IMR-90 (cell line): ENCODE results near the gene HORMAD1. TPM values are rescaled to one million over a fixed set of nuclear protein-coding genes. Genes with fewer than 3 reads are reported as not detected.

ENCODE experiments used
- ATAC-seq: fragments of 200-7000 bp; cut with Tn5 transposase; 2 replicates; pipeline ENCODE4 v1.9.1; 2020; ENCODE audit warnings: low read depth, mild to moderate bottlenecking, moderate library complexity
- BruUV-seq: library from RNA; stranded (reverse); fragments of 400-500 nt; replicated peaks from 2 replicates; lab custom pipeline; 2021; lab: Mats Ljungman, UMichigan
- CTCF ChIA-PET: fragments of 300-600 bp; formaldehyde crosslinking; extraction: SDS; loops from one replicate; lab custom pipeline; 2021; ENCODE audit warnings: antibody characterized with exemption; lab: Yijun Ruan, JAX
- POLR2A ChIA-PET: fragments of 300-600 bp; sonication (Branson Sonifier 250); formaldehyde crosslinking; loops from one replicate; lab custom pipeline; 2022; ENCODE audit warnings: antibody characterized with exemption; ENCODE audit not compliant: unreplicated experiment; lab: Charles Lee
- DNase-seq: peaks from one replicate; pipeline ENCODE4 v3.0.0; 2013
- H2AFZ ChIP-seq: replicated peaks from 2 replicates; pipeline ENCODE3; 2013; ENCODE audit warnings: low read length, mild to moderate bottlenecking; ENCODE audit not compliant: poor library complexity
- H2AK5ac ChIP-seq: 2 replicates; pipeline ENCODE4 v1.6.1; 2013; ENCODE audit warnings: low read depth, low read length, inconsistent platforms
- H2AK9ac ChIP-seq: replicated peaks from 2 replicates; pipeline ENCODE3; 2013; ENCODE audit warnings: mild to moderate bottlenecking, low read depth, low read length, moderate library complexity; ENCODE audit not compliant: poor library complexity
- H2BK120ac ChIP-seq: 2 replicates; pipeline ENCODE4 v1.6.1; 2013; ENCODE audit warnings: low read depth, low read length, inconsistent platforms
- H2BK15ac ChIP-seq: 3 replicates; pipeline ENCODE4 v1.6.1; 2013; ENCODE audit warnings: low read depth, low read length, inconsistent platforms
- H2BK20ac ChIP-seq: 2 replicates; pipeline ENCODE4 v1.6.1; 2013; ENCODE audit warnings: low read depth, mild to moderate bottlenecking, inconsistent platforms, low read length, moderate library complexity
- H2BK5ac ChIP-seq: 2 replicates; pipeline ENCODE4 v1.6.1; 2013; ENCODE audit warnings: mild to moderate bottlenecking, low read depth, low read length, inconsistent platforms; ENCODE audit not compliant: poor library complexity, severe bottlenecking
- H3K14ac ChIP-seq: replicated peaks from 2 replicates; pipeline ENCODE4 v1.6.1; 2013; ENCODE audit warnings: low read depth, low read length, inconsistent platforms
- H3K18ac ChIP-seq: 2 replicates; pipeline ENCODE4 v1.6.1; 2013; ENCODE audit warnings: low read depth, low read length, control low read depth
- H3K23ac ChIP-seq: 2 replicates; pipeline ENCODE4 v1.6.1; 2013; ENCODE audit warnings: low read depth, low read length, inconsistent platforms
- H3K27ac ChIP-seq: 2 replicates; pipeline ENCODE4 v1.5.1; 2013; ENCODE audit warnings: mild to moderate bottlenecking, control low read depth, low read length; ENCODE audit not compliant: insufficient read depth
- H3K27me3 ChIP-seq: 2 replicates; pipeline ENCODE4 v1.6.1; 2013; ENCODE audit warnings: low read length; ENCODE audit not compliant: control insufficient read depth, insufficient read depth
- H3K36me3 ChIP-seq: 2 replicates; pipeline ENCODE4 v1.6.1; 2013; ENCODE audit warnings: low read length, mixed read lengths; ENCODE audit not compliant: control insufficient read depth, insufficient read depth
- H3K4ac ChIP-seq: 2 replicates; pipeline ENCODE4 v1.6.1; 2013; ENCODE audit warnings: low read depth, low read length, inconsistent platforms
- H3K4me1 ChIP-seq: 2 replicates; pipeline ENCODE4 v1.6.1; 2013; ENCODE audit warnings: low read length, mixed read lengths; ENCODE audit not compliant: control insufficient read depth, insufficient read depth
- H3K4me2 ChIP-seq: 2 replicates; pipeline ENCODE4 v1.6.1; 2013; ENCODE audit warnings: low read depth, mild to moderate bottlenecking, control low read depth, low read length, moderate library complexity
- H3K4me3 ChIP-seq: 2 replicates; pipeline ENCODE4 v1.5.1; 2013; ENCODE audit warnings: low read depth, mild to moderate bottlenecking, control low read depth, low read length, moderate library complexity; ENCODE audit not compliant: insufficient read depth
- H3K56ac ChIP-seq: 2 replicates; pipeline ENCODE4 v1.6.1; 2013; ENCODE audit warnings: low read length, inconsistent platforms; ENCODE audit not compliant: insufficient read depth; ENCODE audit errors: extremely low read depth
- H3K79me1 ChIP-seq, 2 experiments: 2 replicates each; pipeline ENCODE4 v1.6.1; 2013; ENCODE audit warnings: low read length in 2 of 2, inconsistent platforms in 1 of 2, low read depth in 1 of 2
- H3K9ac ChIP-seq: 2 replicates; pipeline ENCODE4 v1.6.1; 2013; ENCODE audit warnings: low read depth, low read length, control low read depth
- H3K9me1 ChIP-seq: 2 replicates; pipeline ENCODE4 v1.6.1; 2013; ENCODE audit warnings: low read length, inconsistent platforms; ENCODE audit not compliant: insufficient read depth
- H3K9me3 ChIP-seq: 2 replicates; pipeline ENCODE4 v1.6.1; 2013; ENCODE audit warnings: low read length; ENCODE audit not compliant: control insufficient read depth, insufficient read depth
- H4K20me1 ChIP-seq: 2 replicates; pipeline ENCODE4 v1.6.1; 2013; ENCODE audit warnings: low read length, inconsistent platforms; ENCODE audit not compliant: insufficient read depth
- H4K5ac ChIP-seq: 2 replicates; pipeline ENCODE4 v1.6.1; 2013; ENCODE audit warnings: mild to moderate bottlenecking, low read depth, low read length, control low read depth
- H4K8ac ChIP-seq, 2 experiments: 2 replicates each; pipeline ENCODE4 v1.6.1; 2013; ENCODE audit warnings: low read depth in 2 of 2, low read length in 2 of 2, control low read depth in 1 of 2, inconsistent platforms in 1 of 2
- H4K91ac ChIP-seq: 2 replicates; pipeline ENCODE4 v1.6.1; 2013; ENCODE audit warnings: low read depth, low read length, inconsistent platforms; ENCODE audit not compliant: insufficient read depth
- BHLHE40 ChIP-seq: fragments of 150-350 bp; IDR thresholded peaks from 2 replicates; pipeline ENCODE4 v1.6.1; 2016; ENCODE audit warnings: mild to moderate bottlenecking, low read depth, low read length
- CEBPB ChIP-seq: IDR thresholded peaks from 2 replicates; pipeline ENCODE4 v1.6.1; 2012; ENCODE audit warnings: low read depth, low read length, improper control_type of control experiment
- CHD1 ChIP-seq: IDR thresholded peaks from 2 replicates; pipeline ENCODE4 v1.6.1; 2012; ENCODE audit warnings: low read depth, low read length, improper control_type of control experiment
- ELK1 ChIP-seq: fragments of 150-350 bp; IDR thresholded peaks from 2 replicates; pipeline ENCODE4 v1.6.1; 2016; ENCODE audit warnings: low read depth, mild to moderate bottlenecking, low read length, moderate library complexity, borderline replicate concordance
- FOS ChIP-seq: fragments of 150-350 bp; IDR thresholded peaks from 2 replicates; pipeline ENCODE4 v1.6.1; 2016; ENCODE audit warnings: low read depth, low read length
- MAFK ChIP-seq: IDR thresholded peaks from 2 replicates; pipeline ENCODE4 v1.6.1; 2012; ENCODE audit warnings: low read depth, low read length, improper control_type of control experiment
- MAZ ChIP-seq: IDR thresholded peaks from 2 replicates; pipeline ENCODE4 v1.6.1; 2012; ENCODE audit warnings: low read depth, mild to moderate bottlenecking, low read length, improper control_type of control experiment, moderate library complexity, borderline replicate concordance
- MXI1 ChIP-seq: IDR thresholded peaks from 2 replicates; pipeline ENCODE4 v1.6.1; 2012; ENCODE audit warnings: low read depth, mild to moderate bottlenecking, low read length, moderate library complexity, borderline replicate concordance
- NFE2L2 ChIP-seq: fragments of 150-350 bp; IDR thresholded peaks from 2 replicates; pipeline ENCODE4 v1.6.1; 2016; ENCODE audit warnings: low read depth, mild to moderate bottlenecking, low read length
- POLR2A ChIP-seq: IDR thresholded peaks from 2 replicates; pipeline ENCODE4 v1.6.1; 2012; ENCODE audit warnings: mild to moderate bottlenecking, low read depth, low read length
- RAD21 ChIP-seq: IDR thresholded peaks from 2 replicates; pipeline ENCODE4 v1.6.1; 2012; ENCODE audit warnings: low read length, improper control_type of control experiment
- RCOR1 ChIP-seq: IDR thresholded peaks from 2 replicates; pipeline ENCODE4 v1.6.1; 2012; ENCODE audit warnings: mild to moderate bottlenecking, low read length, improper control_type of control experiment; ENCODE audit not compliant: insufficient replicate concordance
- RFX5 ChIP-seq: IDR thresholded peaks from 2 replicates; pipeline ENCODE4 v1.8.0; 2012; ENCODE audit warnings: low read depth, mild to moderate bottlenecking, low read length, moderate library complexity
- SMC3 ChIP-seq: fragments of 150-350 bp; IDR thresholded peaks from 2 replicates; pipeline ENCODE4 v1.6.1; 2016; ENCODE audit warnings: low read depth, mild to moderate bottlenecking, antibody characterized with exemption, low read length, moderate library complexity
- WGBS, 2 experiments: methylation state at CpG; one replicate each; pipeline versions ENCODE4 v1.1.5 to v1.1.7; 2013; ENCODE audit warnings: missing lambda C conversion rate in 2 of 2; ENCODE audit not compliant: insufficient read length in 1 of 2; ENCODE audit errors: extremely low coverage in 2 of 2; 5-methylcytosine and 5-hydroxymethylcytosine counted together
- dilution Hi-C: fragments of 300-500 bp; cut with HindIII; formaldehyde crosslinking; loops from one replicate; pipeline ENCODE4 v1.14.3; 2018; ENCODE audit warnings: low sequenced_read_pairs; ENCODE audit not compliant: unreplicated experiment
- in situ Hi-C: fragments of 300-500 bp; cut with MboI; formaldehyde crosslinking; loops from 3 replicates; pipeline ENCODE4 v1.14.3; 2019; ENCODE audit warnings: low sequenced_read_pairs, inconsistent platforms, mixed read lengths
- intact Hi-C: fragments of 100-400 bp; cut with micrococcal nuclease; formaldehyde crosslinking; loops from 2 replicates; pipeline ENCODE4 v1.10.0; 2022
- polyA plus RNA-seq, 3 experiments: library from polyadenylated mRNA; depleted of rRNA; stranded (reverse); fragments of >200 nt; gene quantifications; 2 replicates each; pipeline ENCODE4 v1.2.3, GENCODE V29; 2012; ENCODE audit warnings: low replicate concordance in 1 of 3
- total RNA-seq: library from RNA; depleted of rRNA; stranded (reverse); fragments of >200 nt; gene quantifications from 2 replicates; pipeline ENCODE4 v1.2.3, GENCODE V29; 2012
- TF ChIP-seq, protein P1 (sequence below): conservative IDR thresholded peaks from 2 replicates; pipeline ENCODE4 v1.5.1; 2012; ENCODE audit warnings: mild to moderate bottlenecking, low read depth, low read length, improper control_type of control experiment
- TF ChIP-seq, protein P2 (sequence below): fragments of 150-350 bp; IDR thresholded peaks from 2 replicates; pipeline ENCODE4 v1.6.1; 2017; ENCODE audit warnings: mild to moderate bottlenecking, antibody characterized with exemption, low read length, low read depth

The HORMAD1 gene
- total and polyA plus RNA-seq, 2 of the 4 experiments (the other 2 are of a cell fraction), result not detected

GRCh38 chr1:150688763-150689162 is 31.9 kb downstream of the HORMAD1 start:
- in situ Hi-C loops (no loop called here), dilution Hi-C loops (no loop called here), intact Hi-C loops (no loop called here)
- TF ChIP-seq, protein P1, sequence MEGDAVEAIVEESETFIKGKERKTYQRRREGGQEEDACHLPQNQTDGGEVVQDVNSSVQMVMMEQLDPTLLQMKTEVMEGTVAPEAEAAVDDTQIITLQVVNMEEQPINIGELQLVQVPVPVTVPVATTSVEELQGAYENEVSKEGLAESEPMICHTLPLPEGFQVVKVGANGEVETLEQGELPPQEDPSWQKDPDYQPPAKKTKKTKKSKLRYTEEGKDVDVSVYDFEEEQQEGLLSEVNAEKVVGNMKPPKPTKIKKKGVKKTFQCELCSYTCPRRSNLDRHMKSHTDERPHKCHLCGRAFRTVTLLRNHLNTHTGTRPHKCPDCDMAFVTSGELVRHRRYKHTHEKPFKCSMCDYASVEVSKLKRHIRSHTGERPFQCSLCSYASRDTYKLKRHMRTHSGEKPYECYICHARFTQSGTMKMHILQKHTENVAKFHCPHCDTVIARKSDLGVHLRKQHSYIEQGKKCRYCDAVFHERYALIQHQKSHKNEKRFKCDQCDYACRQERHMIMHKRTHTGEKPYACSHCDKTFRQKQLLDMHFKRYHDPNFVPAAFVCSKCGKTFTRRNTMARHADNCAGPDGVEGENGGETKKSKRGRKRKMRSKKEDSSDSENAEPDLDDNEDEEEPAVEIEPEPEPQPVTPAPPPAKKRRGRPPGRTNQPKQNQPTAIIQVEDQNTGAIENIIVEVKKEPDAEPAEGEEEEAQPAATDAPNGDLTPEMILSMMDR, result no peak
- TF ChIP-seq BHLHE40 (no peak), MAZ (no peak), MAFK (no peak), POLR2A (no peak), FOS (no peak), SMC3 (no peak), MXI1 (no peak), RAD21 (no peak), ELK1 (no peak), CEBPB (no peak), CHD1 (no peak), RCOR1 (no peak), NFE2L2 (no peak), RFX5 (no peak)
- TF ChIP-seq, protein P2, sequence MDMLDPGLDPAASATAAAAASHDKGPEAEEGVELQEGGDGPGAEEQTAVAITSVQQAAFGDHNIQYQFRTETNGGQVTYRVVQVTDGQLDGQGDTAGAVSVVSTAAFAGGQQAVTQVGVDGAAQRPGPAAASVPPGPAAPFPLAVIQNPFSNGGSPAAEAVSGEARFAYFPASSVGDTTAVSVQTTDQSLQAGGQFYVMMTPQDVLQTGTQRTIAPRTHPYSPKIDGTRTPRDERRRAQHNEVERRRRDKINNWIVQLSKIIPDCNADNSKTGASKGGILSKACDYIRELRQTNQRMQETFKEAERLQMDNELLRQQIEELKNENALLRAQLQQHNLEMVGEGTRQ, result no peak
- H2BK5ac ChIP-seq, result no peak overlapping the region
- H3K4ac ChIP-seq, result no peak overlapping the region
- H3K79me1 ChIP-seq, result peaks cover 2 to 9% of the 10 kb centered on the region in 2 experiments; a peak in 3 of 4 replicates
- BruUV-seq, result no TSS peak
- H3K23ac ChIP-seq, result no peak overlapping the region
- no peaks in the 10 kb centered on the region for H3K4me1 ChIP-seq
- H4K20me1 ChIP-seq, result no peaks in the 10 kb centered on the region
- H3K27me3 ChIP-seq, result no peaks in the 10 kb centered on the region
- no peaks in the 10 kb centered on the region for H3K9me3 ChIP-seq
- no peak overlapping the region for H3K9ac ChIP-seq
- H3K56ac ChIP-seq, result no peak overlapping the region
- no peak overlapping the region for H4K5ac ChIP-seq
- no peak for ATAC-seq
- H3K14ac ChIP-seq, result peak overlapping the region; percentile 44; the same call in 1 of the 2 replicates
- no peak overlapping the region for H2BK20ac ChIP-seq
- H3K27ac ChIP-seq, result no peak overlapping the region
- peaks cover 11% of the 10 kb centered on the region; the same call in 1 of the 2 replicates for H3K36me3 ChIP-seq
- POLR2A ChIA-PET, result no interaction called here
- no peak for DNase-seq
- no peak overlapping the region for H3K4me2 ChIP-seq
- no peak overlapping the region for H3K18ac ChIP-seq
- no peak overlapping the region for H2AFZ ChIP-seq
- H2AK5ac ChIP-seq, result no peak overlapping the region
- H3K9me1 ChIP-seq, result peaks cover 3% of the 10 kb centered on the region; the same call in 1 of the 2 replicates
- no peak overlapping the region for H4K8ac ChIP-seq
- no peak overlapping the region for H2AK9ac ChIP-seq
- 100% methylated on average over 1 of the region's 1 CpG; no CpG with 5 or more reads in 1 of the 2 experiments for WGBS, 2 experiments
- no peak overlapping the region for H2BK120ac ChIP-seq
- CTCF ChIA-PET, result no interaction called here
- no peak overlapping the region for H3K4me3 ChIP-seq
- no peak overlapping the region for H4K91ac ChIP-seq
- H2BK15ac ChIP-seq, result no peak overlapping the region; the same call in 2 of the 3 replicates
